GM18508 (cell line): ENCODE measurements around the gene FCHO2.

Experiments
- ATAC-seq: cut with Tn5 transposase; IDR thresholded peaks from one replicate; pipeline ENCODE4 v1.9.1; 2021; ENCODE audit warnings: moderate number of reproducible peaks; ENCODE audit not compliant: insufficient read depth, unreplicated experiment

FCHO2 gene

GRCh38 chr5:73100109-73100508 lies 144.3 kb downstream of the FCHO2 start:
- no peak for ATAC-seq

- ATAC-seq: no peak
These were observed 148.0 kb downstream of the FCHO2 start for GRCh38 chr5:73103870-73104299.

GRCh38 chr5:73104326-73104725 lies 148.5 kb downstream of the FCHO2 start:
- no peak for ATAC-seq

- no peak for ATAC-seq
These were observed 150.5 kb downstream of the FCHO2 start for GRCh38 chr5:73106335-73106734.

- ATAC-seq: no peak
These were observed 154.3 kb downstream of the FCHO2 start for GRCh38 chr5:73110190-73110589.

GRCh38 chr5:73111536-73111935 lies 155.7 kb downstream of the FCHO2 start:
- ATAC-seq: no peak

GRCh38 chr5:73112359-73112758 lies 156.5 kb downstream of the FCHO2 start:
- no peak for ATAC-seq

GRCh38 chr5:73114044-73114688 lies 158.3 kb downstream of the FCHO2 start:
- ATAC-seq: no peak

GRCh38 chr5:73115399-73116051 lies 159.7 kb downstream of the FCHO2 start:
- no peak for ATAC-seq

- no peak for ATAC-seq
These were observed 160.7 kb downstream of the FCHO2 start for GRCh38 chr5:73116506-73116905.

- ATAC-seq: no peak
These were observed 161.4 kb downstream of the FCHO2 start for GRCh38 chr5:73117088-73117740.

GRCh38 chr5:73118391-73118973 lies 162.6 kb downstream of the FCHO2 start:
- no peak for ATAC-seq

GRCh38 chr5:73119451-73120157 lies 163.8 kb downstream of the FCHO2 start:
- no peak for ATAC-seq

- ATAC-seq: no peak
These were observed 164.6 kb downstream of the FCHO2 start, which contains the start of gene TMEM171 for GRCh38 chr5:73120222-73121118. TSS of gene TMEM171 (plus strand) at chr5:73120575. CDS start at chr5:73123374, 2,799 bp downstream.

- no peak for ATAC-seq
These were observed 165.2 kb downstream of the FCHO2 start for GRCh38 chr5:73121119-73121463.

GRCh38 chr5:73122875-73123810 lies 167.3 kb downstream of the FCHO2 start:
- ATAC-seq: no peak

- no peak for ATAC-seq
These were observed 169.4 kb downstream of the FCHO2 start for GRCh38 chr5:73125289-73125688.

- ATAC-seq: no peak
These were observed 170.5 kb downstream of the FCHO2 start for GRCh38 chr5:73126381-73126780.

GRCh38 chr5:73126957-73127356 lies 171.1 kb downstream of the FCHO2 start:
- no peak for ATAC-seq
